HG02852 (cell line): ENCODE results near the gene NOL12.
"Not testable (repeated sequence)": the region's sequence is repeated elsewhere in the genome, so short reads cannot be mapped to it uniquely, and the experiment has no call there.

Experiments used
- ATAC-seq: cut with Tn5 transposase; IDR thresholded peaks from one replicate; pipeline ENCODE4 v1.9.1; 2021; ENCODE audit warnings: mild to moderate bottlenecking, moderate library complexity; ENCODE audit not compliant: unreplicated experiment

The NOL12 gene

GRCh38 chr22:37678372-37678771 is 7.8 kb upstream of the NOL12 start:
- no peak for ATAC-seq

- ATAC-seq = no peak
Measured at GRCh38 chr22:37679670-37680069, 6.5 kb upstream of the NOL12 start.

- no peak for ATAC-seq
Measured at GRCh38 chr22:37680191-37680851, 5.8 kb upstream of the NOL12 start.

GRCh38 chr22:37681001-37681424 is 5.1 kb upstream of the NOL12 start:
- ATAC-seq = no peak

GRCh38 chr22:37681556-37682049 is 4.5 kb upstream of the NOL12 start:
- ATAC-seq = no peak

- ATAC-seq = no peak
Measured at GRCh38 chr22:37684803-37685615, 1.1 kb upstream of the NOL12 start.

GRCh38 chr22:37690407-37690806 is 4.3 kb downstream of the NOL12 start:
- no peak for ATAC-seq

- ATAC-seq = no peak
Measured at GRCh38 chr22:37690901-37691504, 4.9 kb downstream of the NOL12 start.

- no peak for ATAC-seq
Measured at GRCh38 chr22:37692627-37693285, 6.6 kb downstream of the NOL12 start.

- not testable (repeated sequence) for ATAC-seq
Measured at GRCh38 chr22:37694131-37694530, 8.0 kb downstream of the NOL12 start.

- ATAC-seq = not testable (repeated sequence)
Measured at GRCh38 chr22:37696260-37696656, 10.1 kb downstream of the NOL12 start.

- peak; percentile 70 for ATAC-seq
Measured at GRCh38 chr22:37696657-37697537, 10.8 kb downstream of the NOL12 start, which contains the start of gene TRIOBP. TRIOBP (plus strand) TSS chr22:37697048; CDS start chr22:37701366, 4,318 bp downstream.

- ATAC-seq = no peak
Measured at GRCh38 chr22:37697538-37697835, 11.3 kb downstream of the NOL12 start.

- ATAC-seq = no peak
Measured at GRCh38 chr22:37701141-37701786, 15.1 kb downstream of the NOL12 start.

- no peak for ATAC-seq
Measured at GRCh38 chr22:37703906-37704305, 17.8 kb downstream of the NOL12 start.

- no peak for ATAC-seq
Measured at GRCh38 chr22:37704645-37705044, 18.5 kb downstream of the NOL12 start.

- ATAC-seq = no peak
Measured at GRCh38 chr22:37705205-37705604, 19.1 kb downstream of the NOL12 start.

- ATAC-seq = no peak
Measured at GRCh38 chr22:37708580-37709444, 22.7 kb downstream of the NOL12 start.

GRCh38 chr22:37709445-37709765 is 23.3 kb downstream of the NOL12 start:
- ATAC-seq = no peak
